ENCODE data around the gene ULBP3.
"Not testable (repeated sequence)": the region's sequence is repeated elsewhere in the genome, so short reads cannot be mapped to it uniquely, and the experiment has no call there.

ULBP3 gene

DNA sequence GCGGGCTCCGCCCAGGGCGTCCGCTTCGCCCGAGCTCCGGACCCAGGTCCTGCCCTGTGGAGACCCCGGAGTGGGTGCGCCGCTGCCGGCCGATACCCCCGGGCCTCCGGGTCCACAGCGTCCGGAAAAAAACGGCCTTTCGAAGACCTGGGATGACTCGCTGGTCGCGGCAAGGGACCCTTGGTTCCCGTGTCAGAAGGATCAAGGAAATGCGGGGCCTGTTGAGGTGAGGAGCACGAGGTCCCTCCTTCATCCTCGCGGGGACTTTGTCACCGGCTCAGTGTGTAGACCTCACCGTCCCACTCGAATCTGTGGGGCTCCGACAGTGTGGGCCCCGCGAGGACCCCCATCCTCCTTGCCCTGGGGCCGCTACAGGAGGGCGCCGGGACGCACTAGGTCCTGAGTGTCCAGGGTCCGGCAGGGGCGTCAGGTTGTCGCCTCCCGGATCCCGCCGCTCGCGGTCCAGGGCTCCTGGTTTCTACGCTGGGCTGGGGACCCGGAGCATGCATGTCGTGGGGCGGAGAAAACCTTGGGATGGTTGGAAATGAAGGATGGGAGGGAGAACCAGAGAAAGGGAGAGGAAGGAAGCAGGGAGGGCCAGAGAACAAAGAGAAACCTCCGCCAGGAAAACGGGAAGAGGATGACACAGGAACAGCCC, 54.2 kb downstream of the ULBP3 start:
- not testable (repeated sequence) for DNase-seq

DNA sequence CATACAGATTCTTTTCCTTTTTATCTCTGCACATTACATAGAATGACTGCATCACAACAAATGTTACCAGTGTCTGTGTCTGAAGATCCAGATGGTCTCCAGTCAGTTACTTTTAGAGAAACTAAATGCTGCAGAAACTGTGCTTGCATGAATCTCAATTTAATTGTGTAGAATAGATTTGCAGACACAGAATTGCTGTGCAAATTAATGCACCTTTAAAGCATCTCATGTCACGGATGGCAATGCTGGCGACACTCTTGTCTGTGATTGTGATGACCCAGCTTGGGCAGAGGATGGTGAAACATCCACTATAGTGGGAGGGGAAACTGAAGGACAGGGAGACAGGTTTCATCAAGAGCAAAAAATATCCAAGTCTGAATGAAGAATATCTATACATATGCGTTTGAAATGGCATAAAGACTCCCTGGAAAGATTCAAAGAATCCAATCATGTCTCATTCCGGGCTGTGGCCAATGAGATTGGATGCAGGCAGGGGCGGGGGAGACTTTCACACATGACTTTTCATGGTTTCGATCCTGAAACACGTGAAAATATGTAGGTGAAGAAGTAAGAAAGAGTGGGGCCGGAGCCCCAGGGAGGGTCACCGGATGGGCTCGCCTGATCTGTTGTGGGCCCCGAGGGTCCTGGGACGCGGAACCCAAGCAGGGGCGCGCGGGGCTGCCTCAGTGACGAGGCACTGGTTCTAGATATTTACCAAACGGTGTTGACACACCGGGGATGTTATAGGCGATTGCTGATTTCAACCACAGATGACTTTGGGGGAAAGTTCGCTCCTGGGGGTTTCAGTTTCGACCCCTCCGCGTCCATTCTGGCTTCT, 54.9 kb downstream of the ULBP3 start:
- not testable (repeated sequence) for DNase-seq

DNA sequence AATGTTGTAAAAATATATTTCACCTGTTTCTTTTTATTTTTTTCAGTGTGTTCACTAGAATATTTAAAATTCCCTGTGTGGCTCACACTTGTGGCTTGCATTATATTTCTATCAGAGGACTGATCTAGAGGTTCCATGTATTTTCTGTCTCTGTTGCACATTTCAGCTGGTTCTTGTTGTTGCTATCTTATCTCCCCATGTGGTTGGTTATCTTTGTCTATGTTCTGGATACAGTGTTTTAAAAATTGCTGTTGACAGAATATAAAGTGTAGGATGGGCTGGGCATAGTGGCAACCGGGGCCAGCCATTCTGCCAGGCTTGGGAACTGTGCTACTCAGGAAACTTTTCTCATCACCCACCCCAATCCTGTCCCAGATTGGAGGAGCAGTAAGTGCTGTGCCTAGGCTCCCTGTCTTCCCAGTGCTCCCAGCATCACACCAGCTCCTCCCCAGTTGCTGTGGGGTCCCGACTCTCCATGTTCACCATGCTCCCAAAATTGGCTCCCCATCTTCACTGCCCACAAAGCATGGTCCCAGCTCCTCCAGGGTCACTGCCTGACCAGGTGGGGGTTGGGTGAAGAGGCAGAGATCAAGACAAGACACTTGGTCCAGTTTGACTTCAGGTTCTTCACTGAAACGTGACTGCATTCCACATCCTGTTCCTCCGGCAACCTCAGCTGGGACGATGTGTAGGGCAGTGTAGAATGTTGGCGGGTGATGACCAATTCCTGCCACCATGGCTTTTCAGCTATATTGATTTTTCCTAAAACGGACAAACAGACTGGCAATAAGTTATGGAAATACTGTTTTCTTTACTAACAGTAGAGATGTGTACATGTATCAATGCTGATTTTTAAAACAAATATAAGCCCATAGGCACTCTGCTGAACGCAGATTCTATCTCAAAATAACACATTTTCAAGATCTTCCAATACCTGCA, 55.8 kb downstream of the ULBP3 start:
- DNase-seq, result not testable (repeated sequence)

Measured in stimulated activated naive CD4-positive, alpha-beta T cell treated with Interleukin-2 at 50 U/mL for 16 hours (primary cell).